GM21423 (cell line): Measurements from ENCODE around the gene MXD1.

Experiments used
- ATAC-seq: cut with Tn5 transposase; IDR thresholded peaks from one replicate; pipeline ENCODE4 v1.9.1; 2021; ENCODE audit warnings: mild to moderate bottlenecking, moderate library complexity; ENCODE audit not compliant: unreplicated experiment

The MXD1 gene

DNA sequence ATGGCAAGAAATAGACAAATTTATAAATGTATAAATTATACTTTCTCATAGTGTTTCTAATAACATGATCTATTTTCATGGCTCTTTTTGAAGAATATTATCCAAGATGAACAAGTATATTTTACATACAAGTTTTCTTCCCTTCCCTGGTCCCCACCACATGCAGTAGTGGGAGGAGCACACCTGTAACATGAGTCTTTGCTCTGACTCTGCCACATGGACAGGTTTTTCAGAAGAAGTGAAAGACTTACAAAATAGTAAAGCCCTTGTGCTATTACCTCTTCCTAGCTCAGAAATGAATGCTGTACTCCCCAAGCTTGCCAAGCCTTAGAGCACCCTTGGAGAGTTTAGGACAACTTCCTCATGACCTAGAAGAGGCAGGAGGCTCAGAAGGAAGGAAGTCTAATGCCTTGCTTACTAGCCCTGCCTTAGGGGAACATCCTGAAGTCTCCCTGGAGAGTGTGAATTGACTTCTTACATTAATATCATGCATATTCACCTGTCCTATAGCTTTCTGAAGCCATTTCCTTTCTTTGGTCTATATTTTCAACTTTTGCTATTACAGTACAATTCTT lies 18.4 kb downstream of the MXD1 start:
- ATAC-seq = no peak

DNA sequence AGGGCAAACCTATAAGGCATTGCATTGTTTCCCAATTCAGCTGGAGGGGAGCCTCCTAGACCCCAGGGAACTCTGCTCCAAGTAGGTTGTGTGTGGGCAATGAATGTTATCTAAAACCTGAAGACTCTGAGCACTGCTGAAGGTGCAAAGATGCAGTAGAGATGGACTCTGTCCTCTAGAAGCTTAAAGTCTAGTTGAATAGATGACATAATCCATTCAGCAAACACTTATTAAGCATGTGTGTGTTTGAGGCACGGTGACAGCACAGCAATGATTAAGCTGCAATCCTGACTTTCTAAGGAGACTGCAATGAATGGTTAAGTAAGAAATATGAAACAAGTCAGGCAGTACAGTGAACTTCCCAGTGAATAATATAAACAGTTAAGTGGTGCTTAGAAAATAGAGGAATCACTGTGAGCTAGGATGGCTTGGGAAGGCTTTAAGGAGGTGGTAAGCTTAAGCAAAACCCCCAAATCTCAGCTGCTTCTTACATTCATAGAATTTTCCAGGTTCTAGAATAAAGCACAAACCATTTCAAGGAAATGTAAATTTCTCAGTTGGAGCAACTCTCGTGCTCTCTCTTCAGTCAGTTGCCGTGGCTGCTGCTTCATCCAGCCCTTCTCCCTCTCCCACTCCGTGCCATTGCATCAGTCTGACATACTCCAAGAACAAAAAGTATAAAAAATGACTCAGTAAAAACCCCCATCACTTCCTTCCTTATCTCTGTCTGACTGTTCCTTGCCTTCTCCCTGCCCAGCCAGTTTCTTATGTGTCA lies 19.1 kb downstream of the MXD1 start:
- no peak for ATAC-seq

DNA sequence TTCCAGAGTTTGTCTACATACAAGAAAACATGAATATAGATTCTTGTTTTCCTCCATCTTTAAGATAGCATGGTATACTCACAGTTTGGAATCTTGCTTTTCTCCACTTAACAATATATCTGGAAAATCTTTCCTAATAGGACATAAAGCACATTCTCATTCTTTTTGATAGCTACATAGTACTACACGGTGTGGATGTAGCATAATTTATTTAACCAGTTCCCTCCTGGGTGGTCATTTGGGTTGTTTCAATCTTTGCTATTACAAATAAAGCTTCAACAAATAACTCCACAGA lies 19.7 kb downstream of the MXD1 start:
- no peak for ATAC-seq

DNA sequence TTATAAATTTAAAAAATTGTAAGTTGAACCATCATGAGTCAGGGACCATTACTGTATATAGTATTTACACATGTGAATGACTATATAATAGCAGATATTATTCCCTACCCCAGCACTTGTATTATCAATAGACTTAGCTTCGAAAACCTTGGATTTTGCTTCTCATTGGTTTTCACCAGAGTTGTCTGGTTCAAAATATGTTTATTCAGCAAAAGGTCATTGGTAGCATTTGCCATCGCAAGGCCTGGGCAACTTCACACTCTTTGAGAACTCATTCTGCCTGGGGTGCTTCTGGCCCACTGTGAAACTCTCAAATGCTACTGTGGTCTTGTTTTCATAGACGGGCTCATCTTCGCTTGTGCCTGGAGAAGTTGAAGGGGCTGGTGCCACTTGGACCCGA lies 20.1 kb downstream of the MXD1 start:
- ATAC-seq = no peak

DNA sequence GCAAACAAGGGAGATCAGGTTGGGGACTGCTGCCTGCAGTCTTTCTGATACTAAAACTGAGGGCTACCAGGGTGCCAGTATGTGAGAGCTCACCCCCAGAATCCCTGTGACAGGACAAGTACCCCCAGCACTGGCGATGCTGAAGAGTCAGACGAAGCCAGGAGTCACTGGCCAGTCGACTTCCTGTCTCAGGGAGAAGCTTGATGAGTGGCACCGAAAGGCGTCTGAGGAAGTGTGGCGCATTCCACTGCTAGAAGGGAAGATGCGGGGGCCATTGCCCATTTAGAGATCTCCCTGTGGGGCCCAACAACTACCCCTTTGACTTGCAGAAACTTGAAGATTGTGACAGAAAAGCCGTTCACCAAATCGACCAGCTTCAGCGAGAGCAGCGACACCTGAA lies 22.0 kb downstream of the MXD1 start:
- ATAC-seq = no peak

DNA sequence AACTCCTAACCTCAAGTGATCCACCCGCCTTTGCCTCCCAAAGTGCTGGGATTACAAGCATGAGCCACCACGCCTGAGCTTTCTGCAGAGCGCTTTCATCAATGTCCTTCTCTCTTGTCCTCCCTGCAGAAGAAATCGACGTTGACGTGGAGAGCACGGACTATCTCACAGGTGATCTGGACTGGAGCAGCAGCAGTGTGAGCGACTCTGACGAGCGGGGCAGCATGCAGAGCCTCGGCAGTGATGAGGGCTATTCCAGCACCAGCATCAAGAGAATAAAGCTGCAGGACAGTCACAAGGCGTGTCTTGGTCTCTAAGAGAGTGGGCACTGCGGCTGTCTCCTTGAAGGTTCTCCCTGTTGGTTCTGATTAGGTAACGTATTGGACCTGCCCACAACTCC lies 23.1 kb downstream of the MXD1 start:
- ATAC-seq = no peak

DNA sequence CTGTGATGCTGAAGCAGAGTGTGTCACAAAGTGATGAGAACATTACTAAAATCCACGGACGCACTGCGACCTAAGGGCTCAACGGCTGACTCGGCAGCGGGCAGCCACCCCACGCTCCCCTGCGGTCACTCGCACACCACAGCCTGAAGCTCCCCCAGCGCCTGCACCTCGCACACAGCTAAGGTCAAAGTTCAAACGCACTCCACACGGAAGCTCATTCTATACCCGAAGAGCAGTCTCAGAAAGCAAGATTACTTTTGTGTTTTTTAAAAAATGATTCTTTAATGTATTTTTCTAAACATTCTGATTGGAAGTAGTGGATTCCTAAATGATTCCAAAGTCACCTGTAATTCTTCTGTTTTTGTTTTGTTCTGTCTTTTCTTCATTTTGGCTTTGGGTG lies 24.8 kb downstream of the MXD1 start:
- no peak for ATAC-seq

DNA sequence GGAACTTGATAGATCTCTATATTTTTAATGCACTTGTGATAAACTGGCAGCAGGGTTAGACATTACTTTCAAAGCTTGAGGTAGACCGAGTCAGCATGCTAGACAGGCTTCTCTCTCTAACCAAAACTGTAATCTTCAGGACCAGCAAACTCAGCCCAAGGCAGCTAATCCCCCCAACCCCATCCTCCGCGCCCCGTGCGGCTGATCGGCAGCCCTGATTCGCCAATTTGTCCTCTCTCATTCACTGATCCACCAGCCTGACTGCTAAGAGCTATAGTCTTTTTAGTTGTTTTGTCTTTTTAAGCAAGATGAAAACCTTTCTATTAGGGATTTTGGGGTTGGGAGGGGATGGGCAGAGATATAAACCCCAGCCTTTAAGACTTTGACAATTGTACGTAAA lies 25.8 kb downstream of the MXD1 start:
- ATAC-seq = no peak

DNA sequence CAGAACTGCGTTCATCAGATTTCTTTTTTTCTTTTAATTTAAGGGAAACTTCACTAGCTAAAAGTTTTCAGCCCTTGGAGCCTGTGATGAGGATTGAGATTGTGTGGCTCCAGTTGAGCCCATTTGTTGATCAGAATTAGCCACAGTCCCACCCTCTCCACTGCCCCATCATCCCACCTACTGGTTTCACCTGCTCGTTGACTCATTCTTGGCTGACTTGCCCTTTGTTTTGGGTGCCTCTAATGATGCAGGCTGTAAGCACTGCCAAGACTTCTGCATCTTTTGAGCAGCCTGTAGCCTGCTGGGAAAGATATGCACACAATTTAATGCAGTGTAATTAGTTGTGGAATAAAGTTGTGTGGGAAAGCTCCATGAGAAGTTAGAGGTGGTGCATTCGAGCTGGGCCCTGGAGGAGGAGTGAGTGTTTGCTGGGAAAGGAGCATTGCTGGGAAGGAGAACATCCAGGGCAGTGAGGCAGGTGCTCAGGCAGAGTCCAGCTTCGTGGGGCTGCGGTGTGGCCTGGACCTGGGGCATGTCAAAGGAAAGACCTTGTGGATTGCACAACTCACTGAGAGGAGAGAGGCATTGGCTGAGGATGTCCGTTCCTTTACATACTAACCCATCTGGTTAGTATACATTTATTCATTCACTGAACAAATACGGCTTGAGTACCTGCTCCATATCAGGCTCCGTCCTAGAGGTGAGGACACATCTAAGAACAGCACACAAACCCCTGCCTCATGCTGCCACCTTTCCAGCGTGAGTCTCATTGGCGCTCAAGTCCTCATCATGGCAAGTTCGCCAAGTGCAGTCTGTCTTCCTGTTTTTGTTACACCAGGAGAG lies 28.3 kb downstream of the MXD1 start:
- ATAC-seq = no peak

DNA sequence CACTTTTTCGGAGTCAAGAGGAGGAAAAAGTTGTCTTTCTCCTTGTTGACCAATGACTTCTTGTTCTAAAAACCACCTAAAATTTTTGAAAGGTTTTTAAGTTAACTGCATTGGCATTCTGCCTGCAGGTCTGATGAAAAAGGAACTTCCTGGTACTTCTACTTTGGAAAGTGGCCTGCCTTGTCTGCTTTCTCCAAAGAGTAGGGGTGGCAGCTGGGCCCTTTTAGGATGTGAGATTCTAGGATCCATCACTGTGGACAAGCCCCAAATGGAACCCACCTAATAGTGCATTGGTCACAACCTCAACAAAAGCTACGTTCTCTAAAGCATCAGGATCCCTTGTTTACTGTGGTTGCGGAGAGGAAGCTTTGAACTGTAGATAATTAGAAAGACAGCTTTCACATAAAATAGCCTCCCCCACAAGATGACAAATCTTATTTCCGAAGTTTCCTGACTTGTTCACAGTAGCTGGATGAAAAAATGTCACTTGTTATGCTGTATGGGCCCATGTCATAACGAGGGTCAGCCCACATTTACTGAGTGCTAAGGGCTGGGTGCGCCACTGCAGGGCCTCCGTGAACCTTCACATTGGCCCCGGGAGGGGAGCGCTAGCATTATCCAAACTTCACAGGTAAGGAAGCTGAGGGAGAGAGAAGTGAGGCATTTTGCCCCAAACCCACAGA lies 29.1 kb downstream of the MXD1 start:
- ATAC-seq = no peak

DNA sequence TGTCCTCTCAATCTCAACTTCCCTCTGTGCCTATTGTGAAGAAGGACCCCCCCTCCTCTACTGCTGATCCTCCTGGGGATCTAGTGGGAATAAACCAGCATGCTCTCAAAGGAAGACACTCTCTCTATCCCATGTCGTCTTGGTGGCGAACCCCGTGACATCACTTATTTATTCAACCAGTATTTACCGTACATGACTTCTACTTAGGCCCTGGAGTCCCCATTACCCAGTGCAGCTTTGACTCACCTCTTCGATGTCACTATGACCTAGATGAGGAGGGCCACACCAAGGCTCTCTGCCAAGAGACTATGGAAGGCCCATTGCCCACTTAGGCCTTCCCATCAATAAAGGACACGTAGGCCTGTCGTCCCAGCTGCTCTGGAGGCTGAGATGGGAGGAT lies 29.8 kb downstream of the MXD1 start:
- no peak for ATAC-seq

DNA sequence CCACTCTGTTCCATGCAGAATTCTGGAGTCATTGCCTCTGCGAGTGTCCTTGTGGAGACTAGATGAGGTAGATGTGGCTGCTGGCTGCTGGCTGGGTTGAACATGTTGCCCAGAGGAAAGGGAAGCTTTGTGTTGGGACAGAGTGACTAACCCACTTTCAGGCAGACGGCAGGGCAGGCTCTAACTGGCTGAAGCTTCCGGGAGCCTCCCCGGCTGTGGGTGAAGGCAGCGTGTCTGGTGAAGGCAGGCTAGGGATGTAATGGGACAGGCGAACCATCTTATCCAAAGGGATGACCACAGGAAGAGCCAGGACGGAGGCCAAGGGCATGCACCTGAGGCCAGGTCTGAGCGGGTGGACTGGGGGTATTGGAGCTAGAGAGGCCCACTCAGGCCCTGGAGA lies 30.5 kb downstream of the MXD1 start:
- no peak for ATAC-seq

DNA sequence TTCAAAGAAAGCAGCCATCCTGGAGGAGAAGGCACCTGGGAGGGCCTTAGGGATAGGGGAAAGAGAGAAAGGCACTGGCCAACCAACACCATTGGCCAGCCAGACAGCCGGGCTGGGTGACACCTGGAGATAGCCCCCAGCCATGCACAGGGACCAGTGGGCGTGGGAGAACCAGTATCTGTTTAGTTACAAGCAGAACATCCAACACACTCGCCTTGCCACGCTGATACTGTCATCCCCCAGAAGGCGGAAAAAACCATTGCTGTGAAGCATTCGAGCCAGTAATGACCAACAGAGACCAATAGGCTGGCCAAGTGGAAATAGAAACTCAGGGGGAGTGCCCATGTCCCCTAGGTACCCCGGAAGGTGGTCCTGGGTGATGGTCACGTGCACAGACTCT lies 31.0 kb downstream of the MXD1 start:
- ATAC-seq = no peak

DNA sequence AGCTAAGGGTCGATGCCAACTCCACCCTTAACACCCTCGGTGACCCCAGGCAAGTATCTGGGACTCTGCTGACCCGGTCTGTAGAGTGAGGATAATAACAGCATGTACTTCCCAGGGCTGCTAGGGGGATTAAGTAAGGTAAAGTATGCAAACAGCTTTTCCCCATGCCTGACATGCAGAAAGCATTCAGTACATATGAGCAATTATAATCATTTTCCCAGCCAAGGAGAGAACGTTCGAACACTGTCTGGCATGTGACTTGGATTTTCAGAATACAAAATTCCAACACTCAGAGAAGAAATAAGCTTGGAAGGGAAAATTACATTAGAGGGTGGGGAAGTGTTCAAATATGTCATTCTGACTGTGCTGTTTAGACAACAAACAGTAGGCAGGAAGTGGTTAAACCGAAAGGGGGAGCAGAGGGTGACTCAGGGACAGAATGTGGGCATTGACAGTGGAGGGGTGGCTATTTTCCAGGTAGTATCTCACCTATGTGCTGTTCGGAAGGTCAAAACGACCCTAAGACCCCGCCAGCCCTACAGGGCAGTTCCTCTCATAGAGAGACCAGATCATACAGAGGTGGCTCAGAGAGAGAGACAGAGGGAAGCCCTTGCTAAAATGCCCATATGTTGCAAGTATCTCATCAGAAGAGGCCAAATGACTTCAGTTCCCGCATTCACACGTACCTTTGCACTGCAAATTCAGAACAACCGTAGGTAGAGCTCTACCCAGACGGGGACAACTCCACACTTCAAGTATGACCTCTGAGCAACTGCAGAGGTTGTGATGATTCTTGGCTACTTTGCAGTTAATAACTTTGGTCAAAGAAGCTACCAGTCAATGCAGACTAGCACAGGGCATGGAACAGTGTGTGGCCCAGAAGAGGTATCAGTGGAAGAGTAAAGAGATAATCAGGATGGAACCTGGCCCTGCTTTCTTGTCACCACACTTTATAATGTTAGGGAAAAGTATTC lies 31.7 kb downstream of the MXD1 start:
- peak; percentile 77 for ATAC-seq

DNA sequence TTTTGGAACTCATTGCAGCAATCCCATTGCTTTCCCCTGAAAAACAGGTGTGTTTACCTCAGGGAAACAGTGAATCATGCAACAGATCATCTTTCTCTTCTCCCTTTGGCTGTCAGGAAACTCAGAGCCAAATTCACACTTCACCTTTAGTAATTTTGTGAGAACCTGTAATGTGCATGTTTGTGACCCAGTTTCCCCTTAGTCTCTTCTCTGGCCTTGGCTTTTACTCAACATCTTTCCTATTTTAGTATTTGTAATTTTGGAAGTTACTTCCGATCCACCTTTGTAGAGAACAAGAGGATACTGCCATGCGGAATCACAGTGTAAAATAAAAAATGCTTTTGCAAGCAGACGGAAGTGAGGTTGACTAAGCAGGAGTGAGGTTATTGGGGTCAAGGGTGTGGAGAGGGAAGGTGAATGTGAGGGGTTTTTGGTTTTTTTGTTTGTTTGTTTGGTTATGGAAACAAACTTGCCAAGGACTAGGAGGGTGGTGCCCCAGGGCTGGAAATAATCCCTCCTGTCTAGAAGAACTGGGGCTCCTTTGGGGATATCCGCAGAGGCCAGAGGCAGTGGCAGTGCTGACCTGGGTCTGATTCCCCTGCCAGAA lies 32.5 kb downstream of the MXD1 start:
- no peak for ATAC-seq

DNA sequence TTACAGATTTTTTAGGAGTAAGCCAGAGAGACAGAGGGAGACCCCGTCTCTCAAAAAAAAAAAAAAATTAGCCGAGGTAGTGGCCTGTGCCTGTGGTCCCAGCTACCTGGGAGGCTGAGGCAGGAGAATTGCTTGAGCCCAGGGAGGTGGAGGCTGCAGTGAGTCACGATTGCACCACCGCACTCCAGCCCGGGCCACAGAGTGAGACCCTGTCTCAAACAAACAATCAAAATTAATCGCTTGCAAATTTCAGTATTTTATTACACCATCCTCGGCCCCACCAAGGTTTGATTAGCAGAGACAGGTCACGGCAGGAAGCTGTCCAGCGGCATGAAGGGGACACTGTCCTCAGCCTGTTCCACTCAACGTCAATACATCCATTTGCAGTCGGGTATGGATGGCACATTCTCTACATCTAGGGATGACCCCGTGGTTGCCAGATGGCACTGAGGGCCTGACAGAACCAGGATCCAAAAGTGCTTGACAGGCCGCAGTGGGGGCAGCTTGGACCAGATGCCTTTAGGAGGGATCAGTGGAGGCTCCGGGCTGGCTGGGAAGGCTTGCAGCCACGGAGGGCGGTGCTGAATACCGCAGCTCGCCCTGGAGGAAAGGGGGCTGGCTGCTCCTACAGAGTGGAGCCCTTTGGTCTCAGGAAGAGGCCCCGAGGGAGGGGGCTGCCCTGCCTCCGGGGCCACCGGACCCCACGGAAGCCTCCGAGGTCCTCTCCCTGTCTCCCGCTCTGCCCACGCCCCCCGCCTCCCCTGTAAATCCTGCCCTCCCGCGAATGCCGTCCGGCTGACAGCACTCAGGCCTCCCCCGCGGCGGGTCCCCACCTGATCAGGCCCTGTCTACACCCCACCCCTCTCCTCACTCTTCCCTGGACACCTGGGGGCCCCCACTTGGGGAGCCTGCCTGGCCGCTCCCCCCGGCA lies 33.4 kb downstream of the MXD1 start:
- no peak for ATAC-seq

DNA sequence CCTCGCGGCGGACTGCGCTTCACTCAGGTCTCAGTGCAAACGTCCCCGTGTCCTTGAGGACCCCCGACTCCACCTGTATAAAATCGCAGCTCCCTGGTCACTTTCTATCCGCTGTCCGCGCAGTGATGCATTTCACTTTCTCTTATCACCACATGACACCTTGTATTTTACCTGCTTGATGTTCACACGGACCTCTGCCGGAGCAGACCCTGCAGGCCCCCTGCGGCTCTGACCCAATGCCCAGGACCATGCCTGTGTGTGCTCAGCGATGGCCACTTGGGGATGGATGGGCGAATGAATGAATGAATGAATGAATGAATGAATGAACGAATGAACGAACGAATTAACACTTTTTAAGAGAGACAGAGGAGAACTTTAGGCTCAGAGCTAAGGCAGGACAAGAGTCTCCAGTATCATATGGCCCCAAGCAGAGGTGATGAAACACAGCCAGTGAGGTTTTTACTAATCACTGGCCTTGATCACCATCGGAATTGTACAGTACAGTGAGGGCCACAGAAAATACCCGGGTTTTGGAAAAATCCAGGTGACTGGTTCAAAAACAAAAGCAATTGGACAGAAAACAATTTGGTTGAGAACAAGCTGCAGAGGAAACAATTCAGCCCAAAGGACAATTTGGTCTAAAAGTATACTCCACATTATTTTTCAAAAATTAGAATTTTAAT lies 34.2 kb downstream of the MXD1 start:
- ATAC-seq = no peak

DNA sequence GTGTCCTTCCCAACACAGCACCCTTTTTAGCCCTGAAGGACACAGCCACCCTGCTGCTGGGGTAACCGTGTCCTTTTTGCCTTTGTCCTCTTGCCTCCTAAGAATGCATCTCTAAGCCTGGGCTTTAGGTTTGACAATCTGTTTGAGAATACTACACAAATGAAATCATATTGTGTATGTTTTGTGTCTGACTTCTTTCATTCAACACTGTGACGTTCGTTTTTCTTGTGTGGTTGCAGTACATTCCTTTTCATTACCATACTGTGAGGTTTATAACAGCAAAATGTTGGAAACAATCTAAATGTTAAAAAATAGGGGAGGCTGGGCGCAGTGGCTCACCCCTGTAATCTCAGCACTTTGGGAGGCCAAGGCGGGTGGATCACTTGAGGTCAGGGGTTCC lies 35.3 kb downstream of the MXD1 start:
- ATAC-seq = no peak
